ENCODE measurements around the gene RIN3. TPM values are rescaled to one million over a fixed set of nuclear protein-coding genes. Genes with fewer than 3 reads are reported as not detected.

RIN3 gene
- total RNA-seq, 1 donor from 2014 or later, result 4.7 TPM

DNA sequence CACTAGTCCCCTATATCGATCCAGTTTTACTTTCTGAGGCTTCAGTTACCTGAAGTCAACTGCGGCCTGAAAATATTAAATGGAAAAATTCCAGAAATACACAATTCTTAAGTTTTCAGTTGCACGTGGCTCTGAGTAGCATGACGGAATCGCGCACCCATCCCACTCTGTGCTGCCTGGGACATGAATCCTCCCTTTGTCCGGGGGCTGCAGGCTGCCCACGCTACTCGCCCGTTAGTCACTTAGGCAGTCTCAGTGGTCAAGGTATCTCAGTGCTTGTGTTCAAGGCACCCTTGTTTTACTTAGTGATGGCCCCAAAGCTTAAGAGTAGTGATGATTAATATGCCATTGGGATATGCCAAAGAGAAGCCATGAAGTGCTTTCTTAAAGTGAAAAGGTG lies 188.2 kb downstream of the RIN3 start:
- H3K4me3 ChIP-seq (ENCODE audit: low read length in 3 of 3), result no peak overlapping the region
- no peak overlapping the region for H3K9ac ChIP-seq (ENCODE audit: low read depth in 1 of 3, low read length in 3 of 3)
- no peaks in the 10 kb centered on the region for H3K9me3 ChIP-seq (ENCODE audit: control insufficient read depth in 3 of 3, low read length in 3 of 3)
- H3K4me1 ChIP-seq (ENCODE audit: control insufficient read depth in 3 of 3, insufficient read depth in 3 of 3, low read length in 3 of 3), result no peaks in the 10 kb centered on the region
- H3K36me3 ChIP-seq (ENCODE audit: control insufficient read depth in 3 of 3, insufficient read depth in 3 of 3, low read length in 3 of 3), result peaks cover 24 to 34% (median 33%) of the 10 kb centered on the region in 3 donors
- no peak overlapping the region for H3K27ac ChIP-seq (ENCODE audit: low read depth, low read length)
- no peaks in the 10 kb centered on the region for H3K27me3 ChIP-seq (ENCODE audit: control insufficient read depth in 3 of 3, insufficient read depth in 3 of 3, low read length in 3 of 3)

DNA sequence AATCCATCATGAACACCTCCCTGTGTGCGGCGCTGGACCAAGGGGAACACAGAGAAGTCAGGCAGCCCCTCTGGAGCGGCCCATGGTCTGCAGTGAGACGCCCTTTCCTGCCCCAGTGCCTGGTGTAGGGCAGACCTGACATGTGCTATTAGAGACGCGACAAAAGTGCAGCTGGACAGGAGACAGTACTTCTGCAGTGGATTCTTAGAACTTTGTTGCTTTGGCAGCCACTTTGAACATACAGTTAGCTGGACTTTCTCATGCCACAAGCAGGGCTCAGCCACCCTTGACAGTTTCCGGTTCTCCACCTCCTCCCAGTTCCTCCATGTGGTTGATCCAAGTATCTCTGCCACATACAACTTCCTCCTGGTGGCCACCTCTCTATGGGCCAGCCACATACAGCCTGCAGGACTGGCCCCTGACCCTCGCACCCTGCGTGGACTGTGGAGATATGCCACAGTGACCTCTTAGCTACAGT lies 188.9 kb downstream of the RIN3 start:
- Histone ChIP-seq H3K9ac (ENCODE audit: low read depth in 1 of 3, low read length in 3 of 3) (no peak overlapping the region), H3K36me3 (ENCODE audit: control insufficient read depth in 3 of 3, insufficient read depth in 3 of 3, low read length in 3 of 3) (peaks cover 28 to 39% (median 39%) of the 10 kb centered on the region in 3 donors), H3K27ac (ENCODE audit: low read depth, low read length) (no peak overlapping the region), H3K4me3 (ENCODE audit: low read length in 3 of 3) (no peak overlapping the region), H3K27me3 (ENCODE audit: control insufficient read depth in 3 of 3, insufficient read depth in 3 of 3, low read length in 3 of 3) (no peaks in the 10 kb centered on the region), H3K4me1 (ENCODE audit: control insufficient read depth in 3 of 3, insufficient read depth in 3 of 3, low read length in 3 of 3) (no peaks in the 10 kb centered on the region), H3K9me3 (ENCODE audit: control insufficient read depth in 3 of 3, low read length in 3 of 3) (no peaks in the 10 kb centered on the region)

DNA sequence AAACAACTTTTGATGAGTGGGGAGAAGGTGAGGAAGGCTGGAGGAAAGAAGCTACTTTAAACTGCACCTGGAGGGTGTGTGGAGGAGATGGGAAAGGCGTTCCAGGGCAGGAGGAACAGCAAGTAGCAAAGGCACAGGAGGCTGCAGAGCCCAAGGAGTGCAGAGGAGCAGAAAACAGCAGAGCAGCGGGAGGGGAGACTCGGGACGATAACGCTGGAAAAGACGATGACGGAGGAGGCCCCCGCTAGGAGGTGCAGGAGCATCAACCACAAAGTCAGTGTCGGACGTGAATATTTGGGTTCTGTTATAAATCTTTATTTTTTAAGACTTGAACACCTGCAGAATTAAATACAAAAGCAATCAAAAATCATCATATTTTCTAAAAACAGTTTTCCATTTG lies 189.9 kb downstream of the RIN3 start:
- no peaks in the 10 kb centered on the region for H3K9me3 ChIP-seq (ENCODE audit: control insufficient read depth in 3 of 3, low read length in 3 of 3)
- H3K9ac ChIP-seq (ENCODE audit: low read depth in 1 of 3, low read length in 3 of 3), result no peak overlapping the region
- H3K4me1 ChIP-seq (ENCODE audit: control insufficient read depth in 3 of 3, insufficient read depth in 3 of 3, low read length in 3 of 3), result no peaks in the 10 kb centered on the region
- H3K4me3 ChIP-seq (ENCODE audit: low read length in 3 of 3), result no peak overlapping the region
- no peaks in the 10 kb centered on the region for H3K27me3 ChIP-seq (ENCODE audit: control insufficient read depth in 3 of 3, insufficient read depth in 3 of 3, low read length in 3 of 3)
- peaks cover 28 to 39% (median 39%) of the 10 kb centered on the region in 3 donors for H3K36me3 ChIP-seq (ENCODE audit: control insufficient read depth in 3 of 3, insufficient read depth in 3 of 3, low read length in 3 of 3)
- H3K27ac ChIP-seq (ENCODE audit: low read depth, low read length), result no peak overlapping the region

DNA sequence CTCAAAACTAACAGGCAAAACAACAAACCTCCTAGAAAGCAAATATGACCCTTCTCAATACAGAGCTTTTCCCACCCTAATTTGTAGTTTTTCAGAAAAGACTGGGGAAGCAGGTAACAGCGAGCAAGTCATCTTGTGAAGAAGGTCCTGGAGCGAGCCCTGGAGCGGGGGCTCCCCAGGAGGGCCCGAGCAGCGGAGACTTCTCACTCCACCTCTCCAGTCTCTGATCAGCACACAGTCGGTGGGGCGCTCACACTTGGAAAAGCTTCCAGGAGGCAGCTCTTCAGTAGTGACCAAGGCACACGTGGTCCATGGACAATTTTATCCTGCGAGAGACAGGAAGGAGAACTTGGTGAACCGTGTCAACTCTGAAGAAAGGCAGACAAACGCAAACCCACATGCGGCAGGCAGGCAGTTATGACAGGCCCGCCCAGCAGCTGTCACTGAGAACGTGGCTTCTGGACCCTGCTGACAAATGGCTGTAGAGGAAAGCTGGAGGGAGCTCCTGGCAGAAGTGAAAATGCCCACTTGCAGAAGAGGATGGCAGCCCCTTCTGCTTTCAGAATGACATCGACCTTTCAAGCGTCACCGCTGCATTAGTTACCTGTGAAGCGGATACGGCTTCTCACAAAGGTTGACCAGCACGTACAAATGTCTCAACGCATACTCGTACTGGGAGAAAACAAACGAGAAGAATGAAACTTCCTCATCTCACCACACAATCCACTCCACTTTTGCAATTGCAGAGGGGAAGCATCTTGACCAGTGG lies 190.6 kb downstream of the RIN3 start:
- Histone ChIP-seq H3K27me3 (ENCODE audit: control insufficient read depth in 3 of 3, insufficient read depth in 3 of 3, low read length in 3 of 3) (no peaks in the 10 kb centered on the region), H3K4me1 (ENCODE audit: control insufficient read depth in 3 of 3, insufficient read depth in 3 of 3, low read length in 3 of 3) (no peaks in the 10 kb centered on the region), H3K4me3 (ENCODE audit: low read length in 3 of 3) (no peak overlapping the region), H3K9ac (ENCODE audit: low read depth in 1 of 3, low read length in 3 of 3) (no peak overlapping the region), H3K9me3 (ENCODE audit: control insufficient read depth in 3 of 3, low read length in 3 of 3) (no peaks in the 10 kb centered on the region), H3K36me3 (ENCODE audit: control insufficient read depth in 3 of 3, insufficient read depth in 3 of 3, low read length in 3 of 3) (peaks cover 32 to 42% (median 40%) of the 10 kb centered on the region in 3 donors), H3K27ac (ENCODE audit: low read depth, low read length) (no peak overlapping the region)

DNA sequence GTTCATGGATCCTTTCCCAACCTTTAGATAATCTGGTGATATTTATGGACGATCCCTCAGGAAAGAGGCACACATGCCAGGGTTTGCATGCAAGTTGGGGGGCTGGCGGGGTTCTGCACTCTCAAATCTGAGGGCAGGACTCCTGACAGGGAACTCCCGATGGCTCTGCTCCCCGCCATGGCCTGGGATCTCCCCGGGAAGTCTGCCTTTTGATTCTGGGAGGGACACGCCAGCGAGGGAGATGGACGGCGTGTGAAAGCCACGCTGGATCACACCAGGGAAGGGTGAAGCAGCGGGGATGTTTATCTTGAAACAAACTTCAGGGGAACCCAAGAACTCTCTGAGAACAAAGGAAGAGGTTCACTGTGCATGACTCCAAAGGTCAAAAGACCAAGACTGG lies 191.2 kb downstream of the RIN3 start:
- H3K36me3 ChIP-seq (ENCODE audit: control insufficient read depth in 3 of 3, insufficient read depth in 3 of 3, low read length in 3 of 3), result peaks cover 38 to 48% (median 46%) of the 10 kb centered on the region in 3 donors

DNA sequence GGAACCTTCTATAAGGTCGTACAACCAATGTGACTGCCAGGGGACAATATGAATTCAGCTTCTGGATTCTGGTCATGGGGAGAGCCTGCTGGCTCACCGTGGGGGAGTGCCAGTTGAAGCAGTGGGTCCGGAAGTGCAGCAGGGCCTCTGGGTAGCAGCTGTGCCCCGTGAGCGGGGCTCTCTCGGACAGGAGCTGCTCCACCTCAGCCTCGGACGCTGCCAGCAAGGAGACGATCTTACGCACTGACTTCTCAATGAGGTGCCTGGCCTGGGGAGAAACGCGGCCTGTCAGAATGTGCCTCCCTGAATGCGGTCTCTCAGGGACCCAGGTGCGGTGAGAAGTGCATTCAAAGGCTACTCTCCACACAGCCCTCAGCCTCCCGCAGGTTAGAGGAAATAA lies 192.8 kb downstream of the RIN3 start:
- Histone ChIP-seq H3K9me3 (ENCODE audit: control insufficient read depth in 3 of 3, low read length in 3 of 3) (no peaks in the 10 kb centered on the region), H3K27ac (ENCODE audit: low read depth, low read length) (no peak overlapping the region), H3K27me3 (ENCODE audit: control insufficient read depth in 3 of 3, insufficient read depth in 3 of 3, low read length in 3 of 3) (no peaks in the 10 kb centered on the region), H3K9ac (ENCODE audit: low read depth in 1 of 3, low read length in 3 of 3) (no peak overlapping the region), H3K4me1 (ENCODE audit: control insufficient read depth in 3 of 3, insufficient read depth in 3 of 3, low read length in 3 of 3) (no peaks in the 10 kb centered on the region), H3K4me3 (ENCODE audit: low read length in 3 of 3) (no peak overlapping the region), H3K36me3 (ENCODE audit: control insufficient read depth in 3 of 3, insufficient read depth in 3 of 3, low read length in 3 of 3) (peaks cover 53 to 62% (median 62%) of the 10 kb centered on the region in 3 donors)

More for the DNA sequence above, 191.2 kb downstream of the RIN3 start:
- H3K27me3 ChIP-seq (ENCODE audit: control insufficient read depth in 3 of 3, insufficient read depth in 3 of 3, low read length in 3 of 3), result no peaks in the 10 kb centered on the region
- H3K4me1 ChIP-seq (ENCODE audit: control insufficient read depth in 3 of 3, insufficient read depth in 3 of 3, low read length in 3 of 3), result no peaks in the 10 kb centered on the region
- H3K9ac ChIP-seq (ENCODE audit: low read depth in 1 of 3, low read length in 3 of 3), result no peak overlapping the region
- no peak overlapping the region for H3K27ac ChIP-seq (ENCODE audit: low read depth, low read length)
- H3K4me3 ChIP-seq (ENCODE audit: low read length in 3 of 3), result no peak overlapping the region
- H3K9me3 ChIP-seq (ENCODE audit: control insufficient read depth in 3 of 3, low read length in 3 of 3), result no peaks in the 10 kb centered on the region

DNA sequence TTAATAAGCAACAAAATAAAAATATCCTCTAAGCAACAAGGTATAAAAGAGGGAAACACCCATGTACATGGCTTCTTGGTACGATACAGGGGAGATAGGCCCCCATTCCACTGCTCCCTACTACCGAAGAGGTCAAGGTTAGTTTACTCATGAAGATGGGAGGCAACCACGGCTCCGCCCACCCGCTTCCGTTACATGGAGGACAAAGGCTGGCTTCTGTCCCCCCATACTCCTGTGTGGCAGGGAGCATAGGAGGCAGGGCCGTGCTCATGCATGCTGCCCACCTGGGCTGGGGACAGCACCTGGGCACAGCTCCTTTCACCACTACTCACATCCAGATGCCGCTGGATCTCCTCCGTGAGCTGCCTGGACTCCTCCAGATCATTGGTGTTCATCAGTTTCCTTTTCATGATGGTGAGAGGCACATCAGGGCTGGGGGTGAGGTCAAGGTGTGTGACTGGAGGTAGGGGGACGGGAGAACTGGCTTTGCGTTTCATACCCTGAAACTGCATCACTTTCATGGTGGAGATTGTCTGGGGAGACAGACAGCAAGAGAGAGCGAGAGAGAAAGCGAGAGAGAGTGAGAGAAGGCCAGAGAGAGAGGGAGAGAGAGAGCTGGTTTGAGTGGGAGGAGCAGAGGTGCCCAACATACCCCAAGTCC lies 195.9 kb downstream of the RIN3 start:
- Histone ChIP-seq H3K36me3 (ENCODE audit: control insufficient read depth in 3 of 3, insufficient read depth in 3 of 3, low read length in 3 of 3) (peaks cover 57 to 59% (median 59%) of the 10 kb centered on the region in 3 donors), H3K27me3 (ENCODE audit: control insufficient read depth in 3 of 3, insufficient read depth in 3 of 3, low read length in 3 of 3) (no peaks in the 10 kb centered on the region), H3K27ac (ENCODE audit: low read depth, low read length) (no peak overlapping the region), H3K9me3 (ENCODE audit: control insufficient read depth in 3 of 3, low read length in 3 of 3) (no peaks in the 10 kb centered on the region), H3K4me1 (ENCODE audit: control insufficient read depth in 3 of 3, insufficient read depth in 3 of 3, low read length in 3 of 3) (peaks cover 0 to 6% (median 0%) of the 10 kb centered on the region in 3 donors), H3K4me3 (ENCODE audit: low read length in 3 of 3) (no peak overlapping the region), H3K9ac (ENCODE audit: low read depth in 1 of 3, low read length in 3 of 3) (no peak overlapping the region)

DNA sequence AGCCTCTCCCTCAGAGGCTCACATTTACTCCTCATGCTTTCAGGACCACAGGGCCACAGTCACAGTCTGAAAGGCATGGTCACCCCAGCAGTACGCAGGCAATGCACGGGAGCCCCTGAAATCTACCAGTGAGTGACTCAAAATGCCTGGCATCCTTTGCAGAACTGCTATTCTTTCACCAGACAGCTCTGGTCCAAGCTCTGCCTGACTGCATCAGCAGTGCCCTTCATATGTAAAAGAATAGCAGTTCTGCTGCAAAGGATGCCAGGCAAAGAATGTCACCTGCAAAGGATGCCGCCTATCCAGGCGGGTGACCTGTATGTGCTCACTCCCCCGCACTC lies 196.4 kb downstream of the RIN3 start:
- no peak overlapping the region for H3K27ac ChIP-seq (ENCODE audit: low read depth, low read length)
- H3K9ac ChIP-seq (ENCODE audit: low read depth in 1 of 3, low read length in 3 of 3), result no peak overlapping the region
- H3K4me3 ChIP-seq (ENCODE audit: low read length in 3 of 3), result no peak overlapping the region
- peaks cover 55 to 57% (median 57%) of the 10 kb centered on the region in 3 donors for H3K36me3 ChIP-seq (ENCODE audit: control insufficient read depth in 3 of 3, insufficient read depth in 3 of 3, low read length in 3 of 3)
- no peaks in the 10 kb centered on the region for H3K9me3 ChIP-seq (ENCODE audit: control insufficient read depth in 3 of 3, low read length in 3 of 3)
- peaks cover 0 to 6% (median 0%) of the 10 kb centered on the region in 3 donors for H3K4me1 ChIP-seq (ENCODE audit: control insufficient read depth in 3 of 3, insufficient read depth in 3 of 3, low read length in 3 of 3)
- no peaks in the 10 kb centered on the region for H3K27me3 ChIP-seq (ENCODE audit: control insufficient read depth in 3 of 3, insufficient read depth in 3 of 3, low read length in 3 of 3)

DNA sequence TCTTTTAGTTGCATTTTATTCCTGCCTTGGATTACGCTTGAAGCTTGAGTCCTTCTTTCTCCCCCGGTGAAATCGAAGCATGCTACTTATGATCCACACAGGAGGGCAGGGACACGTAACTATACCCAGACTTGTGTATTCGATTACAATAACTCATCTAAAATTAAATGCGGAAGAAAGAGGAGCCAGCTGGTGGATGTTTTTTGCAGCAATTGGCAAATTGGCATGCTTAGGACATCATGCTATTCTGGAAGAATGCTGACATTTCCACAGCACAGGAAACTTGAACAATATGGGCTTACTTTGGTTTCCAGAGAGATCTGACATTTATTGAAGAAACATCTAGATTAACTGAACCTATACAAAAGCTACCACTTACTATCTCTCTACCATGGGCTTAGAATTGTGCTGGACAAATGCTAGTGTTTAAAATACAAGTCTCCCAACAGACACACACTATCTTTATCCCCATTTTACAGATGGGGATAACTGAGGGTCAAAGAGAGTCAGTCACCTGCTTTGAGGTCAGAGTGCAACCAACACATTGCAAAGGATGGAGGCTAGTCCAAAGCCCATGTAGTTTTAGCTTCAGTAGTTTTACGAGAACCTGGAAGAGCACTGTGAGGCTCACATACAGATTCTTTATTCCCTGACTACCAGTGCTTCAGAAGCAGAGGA lies 198.5 kb downstream of the RIN3 start:
- H3K27ac ChIP-seq (ENCODE audit: low read depth, low read length), result no peak overlapping the region
- peaks cover 38 to 45% (median 42%) of the 10 kb centered on the region in 3 donors for H3K36me3 ChIP-seq (ENCODE audit: control insufficient read depth in 3 of 3, insufficient read depth in 3 of 3, low read length in 3 of 3)
- no peak overlapping the region for H3K9ac ChIP-seq (ENCODE audit: low read depth in 1 of 3, low read length in 3 of 3)
- peaks cover 0 to 17% (median 9%) of the 10 kb centered on the region in 3 donors for H3K4me1 ChIP-seq (ENCODE audit: control insufficient read depth in 3 of 3, insufficient read depth in 3 of 3, low read length in 3 of 3)
- no peaks in the 10 kb centered on the region for H3K9me3 ChIP-seq (ENCODE audit: control insufficient read depth in 3 of 3, low read length in 3 of 3)
- H3K4me3 ChIP-seq (ENCODE audit: low read length in 3 of 3), result no peak overlapping the region
- H3K27me3 ChIP-seq (ENCODE audit: control insufficient read depth in 3 of 3, insufficient read depth in 3 of 3, low read length in 3 of 3), result no peaks in the 10 kb centered on the region

DNA sequence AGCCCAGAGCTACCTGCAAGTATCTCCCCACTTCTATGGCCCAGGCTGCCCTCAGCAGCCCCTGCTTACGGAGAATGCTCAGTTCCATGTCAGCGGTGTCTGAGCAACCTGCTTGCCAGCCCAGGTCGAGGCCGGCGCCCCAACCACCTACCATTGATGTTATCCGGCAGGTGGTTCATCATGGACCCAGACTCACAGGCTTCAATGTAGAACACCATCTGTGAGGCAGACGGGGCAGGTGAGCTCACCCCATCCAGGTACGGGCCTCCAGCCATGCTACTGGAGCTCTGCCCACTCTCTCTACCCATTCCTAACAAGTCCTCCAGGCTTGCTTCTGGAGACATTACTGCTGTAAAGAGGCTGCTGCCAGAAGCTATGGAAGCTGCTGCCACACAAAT lies 199.1 kb downstream of the RIN3 start:
- Histone ChIP-seq H3K4me1 (ENCODE audit: control insufficient read depth in 3 of 3, insufficient read depth in 3 of 3, low read length in 3 of 3) (peaks cover 0 to 17% (median 10%) of the 10 kb centered on the region in 3 donors), H3K9ac (ENCODE audit: low read depth in 1 of 3, low read length in 3 of 3) (no peak overlapping the region), H3K4me3 (ENCODE audit: low read length in 3 of 3) (no peak overlapping the region), H3K27me3 (ENCODE audit: control insufficient read depth in 3 of 3, insufficient read depth in 3 of 3, low read length in 3 of 3) (no peaks in the 10 kb centered on the region), H3K36me3 (ENCODE audit: control insufficient read depth in 3 of 3, insufficient read depth in 3 of 3, low read length in 3 of 3) (peaks cover 35 to 43% (median 38%) of the 10 kb centered on the region in 3 donors), H3K9me3 (ENCODE audit: control insufficient read depth in 3 of 3, low read length in 3 of 3) (no peaks in the 10 kb centered on the region), H3K27ac (ENCODE audit: low read depth, low read length) (no peak overlapping the region)

All from skeletal muscle tissue (tissue), 4 donors.